GM18511 (cell line): ENCODE data around the gene SLAMF8.
A peak's percentile ranks its signal among the peaks of the same experiment; 100 is the strongest.

Experiments used
- ATAC-seq: cut with Tn5 transposase; IDR thresholded peaks from one replicate; pipeline ENCODE4 v1.9.1; 2021; ENCODE audit warnings: mild to moderate bottlenecking, moderate library complexity; ENCODE audit not compliant: unreplicated experiment

SLAMF8 gene

DNA sequence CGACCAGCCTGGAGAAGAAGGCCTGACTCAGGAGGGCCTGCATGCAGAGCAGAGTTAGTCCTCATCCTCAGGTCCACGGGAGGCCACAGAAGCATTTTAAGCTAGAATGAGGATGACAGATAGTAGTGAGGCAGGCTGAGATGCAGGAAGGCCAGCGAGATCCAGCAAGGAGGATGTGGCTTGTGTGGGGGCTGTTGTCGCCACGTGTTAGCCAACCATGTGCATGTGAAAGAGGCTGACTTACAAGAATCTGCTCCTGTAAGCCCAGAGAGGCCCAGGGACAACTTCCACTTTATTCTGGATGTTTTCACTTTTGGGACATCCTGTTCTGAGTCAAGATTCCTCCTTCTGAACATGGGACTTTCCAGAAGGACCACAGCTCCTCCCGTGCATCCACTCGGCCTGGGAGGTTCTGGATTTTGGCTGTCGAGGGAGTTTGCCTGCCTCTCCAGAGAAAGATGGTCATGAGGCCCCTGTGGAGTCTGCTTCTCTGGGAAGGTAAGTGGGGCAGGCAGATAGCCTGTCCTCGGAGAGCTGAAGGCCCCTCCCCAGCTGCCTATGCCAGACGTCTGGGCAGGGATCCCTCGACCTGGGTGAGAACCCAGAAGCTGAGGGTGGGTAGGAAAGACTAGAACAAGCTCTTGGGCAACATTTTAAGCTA lies at the start of gene SLAMF8:
Gene SLAMF8, plus strand, starts transcription at position 433 of the 661 bp plus-strand sequence. Its CDS starts 26 bp downstream, at position 459.
- peak; percentile 54 for ATAC-seq

GRCh38 chr1:159778266-159778665 lies 48.4 kb upstream of the SLAMF8 start:
- no peak for ATAC-seq

- no peak for ATAC-seq
Measured at GRCh38 chr1:159779403-159779851, 47.2 kb upstream of the SLAMF8 start.

DNA sequence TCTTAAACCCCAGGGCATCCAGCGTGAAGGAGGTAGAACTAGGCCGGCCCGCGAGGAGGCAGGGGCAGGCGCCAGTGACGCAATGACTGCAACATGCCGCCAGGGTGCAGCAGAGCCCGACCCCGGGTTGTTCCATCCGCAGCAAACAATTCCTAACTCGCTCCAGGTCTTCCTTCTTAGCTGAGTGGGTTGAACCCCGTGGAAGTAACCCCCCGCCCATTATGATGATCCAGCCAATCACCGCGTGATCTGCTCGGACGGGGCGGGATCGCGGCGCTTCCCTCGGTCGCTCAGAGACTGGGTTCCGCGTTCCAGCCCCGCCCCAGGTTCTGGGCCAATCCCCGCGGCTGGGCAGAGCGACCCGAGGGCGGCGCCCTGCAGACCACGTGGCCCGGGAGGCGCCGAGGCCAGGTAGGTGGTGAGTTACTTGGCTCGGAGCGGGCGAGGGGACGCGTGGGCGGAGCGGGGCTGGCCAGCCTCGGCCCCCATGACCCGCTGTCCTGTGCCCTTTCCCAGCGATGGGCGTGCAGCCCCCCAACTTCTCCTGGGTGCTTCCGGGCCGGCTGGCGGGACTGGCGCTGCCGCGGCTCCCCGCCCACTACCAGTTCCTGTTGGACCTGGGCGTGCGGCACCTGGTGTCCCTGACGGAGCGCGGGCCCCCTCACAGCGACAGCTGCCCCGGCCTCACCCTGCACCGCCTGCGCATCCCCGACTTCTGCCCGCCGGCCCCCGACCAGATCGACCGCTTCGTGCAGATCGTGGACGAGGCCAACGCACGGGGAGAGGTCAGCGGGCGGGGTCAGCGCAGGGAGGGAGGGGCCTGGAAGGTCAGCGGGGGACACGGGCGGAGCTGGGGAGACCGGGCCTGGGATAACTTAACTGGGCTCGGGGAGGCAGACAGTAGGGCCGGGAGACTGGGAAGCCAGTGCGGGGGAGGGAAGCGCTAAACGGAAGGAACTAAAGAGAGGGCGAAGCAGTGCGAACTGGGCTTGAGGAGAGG lies 45.8 kb upstream of the SLAMF8 start, which contains the start of gene DUSP23:
Gene DUSP23, plus strand, starts transcription at position 380 of the 1,000 bp plus-strand sequence. Its CDS starts 139 bp downstream, at position 519.
- peak; percentile 99 for ATAC-seq

- ATAC-seq, result no peak
Measured at GRCh38 chr1:159781992-159782391, 44.7 kb upstream of the SLAMF8 start.

DNA sequence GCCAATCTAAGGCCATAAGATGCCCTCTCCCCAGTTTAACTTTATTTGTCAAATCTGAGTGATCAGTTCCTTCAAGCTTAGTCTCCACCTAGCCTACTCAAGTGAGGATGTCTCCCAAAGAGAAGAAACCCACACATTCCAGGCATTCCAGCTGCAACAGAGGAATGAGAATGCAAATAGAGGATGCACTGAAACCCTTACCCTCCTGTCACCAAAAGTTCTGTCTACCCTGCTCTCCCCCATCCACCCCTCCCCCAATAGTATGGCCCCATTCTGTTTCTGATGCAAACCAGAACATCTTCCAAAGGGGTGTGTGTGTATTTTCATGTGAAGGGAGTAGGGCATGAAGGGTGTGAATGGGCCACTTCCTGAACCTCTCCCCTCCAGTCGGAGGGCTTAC lies 42.9 kb upstream of the SLAMF8 start:
- ATAC-seq, result no peak

DNA sequence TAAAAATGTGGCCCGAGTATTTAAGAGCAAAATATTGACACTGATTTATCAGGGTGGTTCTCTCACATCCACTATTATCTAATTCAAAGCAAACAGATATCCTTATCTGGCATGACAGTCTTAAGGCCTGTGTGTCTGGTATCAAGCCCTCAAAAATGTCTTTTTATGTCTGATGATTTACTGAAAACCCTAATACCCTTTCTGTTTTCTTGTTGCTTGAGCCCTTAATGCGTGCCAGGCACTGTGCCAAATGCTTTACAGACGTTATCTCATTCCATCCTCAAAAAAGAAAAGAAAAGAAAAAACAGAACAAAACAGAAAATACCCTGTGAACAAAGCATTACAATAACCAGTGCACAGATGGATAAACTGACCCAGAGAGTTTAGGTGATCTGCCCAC lies 40.2 kb upstream of the SLAMF8 start:
- no peak for ATAC-seq

DNA sequence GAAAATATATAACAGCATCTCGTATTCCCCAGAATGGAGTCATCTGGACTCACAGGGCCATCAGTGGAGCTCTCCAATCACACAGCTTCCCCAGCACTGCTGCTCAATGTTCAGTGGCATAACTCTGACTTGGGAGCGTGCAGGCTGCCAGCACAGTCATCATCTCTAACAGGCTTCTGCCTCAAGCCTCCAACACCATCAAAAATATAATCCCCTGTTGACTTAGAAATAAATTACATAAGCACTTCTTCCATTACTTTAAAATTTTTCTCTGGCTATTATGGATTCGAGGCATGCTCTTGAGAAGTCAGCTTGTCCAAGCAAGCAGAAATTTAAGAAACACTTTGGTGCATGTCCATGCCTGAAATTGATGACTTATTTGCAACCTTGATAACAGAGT lies 39.7 kb upstream of the SLAMF8 start:
- ATAC-seq, result no peak

DNA sequence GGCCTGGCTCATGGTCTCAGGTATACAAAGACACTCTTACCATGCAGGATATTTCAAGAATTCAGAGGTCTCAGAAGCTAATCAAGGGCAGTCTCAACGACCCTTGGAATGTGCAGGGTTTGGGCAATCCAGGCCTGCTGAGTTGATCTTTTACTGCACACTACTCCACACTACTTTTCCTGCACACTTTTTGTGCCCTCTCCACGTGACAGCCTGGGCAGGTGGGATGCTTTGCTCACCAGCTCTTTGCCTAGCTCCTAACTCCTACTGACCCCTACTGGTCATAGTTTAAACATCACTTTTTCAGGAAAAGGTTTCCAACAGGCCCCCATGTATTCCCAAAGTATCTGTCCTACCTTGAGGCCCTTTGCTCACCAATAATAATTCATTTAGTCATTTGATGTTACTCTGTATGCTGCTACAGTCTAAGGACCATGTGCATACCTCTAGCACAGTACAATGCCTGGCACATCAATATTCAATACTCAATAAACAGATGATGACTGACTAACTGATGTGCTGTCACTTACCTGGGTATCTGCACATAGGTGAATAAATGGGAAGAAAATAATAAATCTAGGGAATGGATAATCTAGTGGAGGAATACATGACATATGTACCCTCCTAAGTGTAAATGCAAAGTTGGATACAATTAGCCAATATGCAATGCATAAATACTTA lies 36.3 kb upstream of the SLAMF8 start:
- ATAC-seq, result no peak

- ATAC-seq, result no peak
Measured at GRCh38 chr1:159791031-159791430, 35.6 kb upstream of the SLAMF8 start.

GRCh38 chr1:159791461-159791860 lies 35.2 kb upstream of the SLAMF8 start:
- ATAC-seq, result no peak

- no peak for ATAC-seq
Measured at GRCh38 chr1:159795534-159795933, 31.1 kb upstream of the SLAMF8 start.

DNA sequence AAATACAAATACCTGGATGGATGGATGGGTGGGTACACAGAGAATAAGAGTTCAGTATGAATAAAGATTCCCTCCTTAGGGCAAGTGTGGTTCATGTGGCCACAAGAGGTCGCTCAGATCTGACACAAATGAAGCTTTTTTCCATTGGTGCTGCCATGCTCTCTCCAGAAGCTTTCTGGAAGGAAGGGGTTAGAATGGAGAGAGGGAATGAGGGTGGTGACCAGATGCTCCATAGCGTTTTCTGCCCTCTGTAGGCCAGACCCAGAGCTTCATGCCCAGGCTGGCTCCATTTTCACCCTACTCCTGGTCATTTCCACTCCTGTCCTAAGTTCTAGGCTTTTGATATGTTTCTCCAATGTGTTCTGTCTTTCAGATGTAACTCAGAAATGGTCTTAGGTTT lies 27.8 kb upstream of the SLAMF8 start:
- ATAC-seq, result no peak

- no peak for ATAC-seq
Measured at GRCh38 chr1:159799446-159799985, 27.2 kb upstream of the SLAMF8 start.

DNA sequence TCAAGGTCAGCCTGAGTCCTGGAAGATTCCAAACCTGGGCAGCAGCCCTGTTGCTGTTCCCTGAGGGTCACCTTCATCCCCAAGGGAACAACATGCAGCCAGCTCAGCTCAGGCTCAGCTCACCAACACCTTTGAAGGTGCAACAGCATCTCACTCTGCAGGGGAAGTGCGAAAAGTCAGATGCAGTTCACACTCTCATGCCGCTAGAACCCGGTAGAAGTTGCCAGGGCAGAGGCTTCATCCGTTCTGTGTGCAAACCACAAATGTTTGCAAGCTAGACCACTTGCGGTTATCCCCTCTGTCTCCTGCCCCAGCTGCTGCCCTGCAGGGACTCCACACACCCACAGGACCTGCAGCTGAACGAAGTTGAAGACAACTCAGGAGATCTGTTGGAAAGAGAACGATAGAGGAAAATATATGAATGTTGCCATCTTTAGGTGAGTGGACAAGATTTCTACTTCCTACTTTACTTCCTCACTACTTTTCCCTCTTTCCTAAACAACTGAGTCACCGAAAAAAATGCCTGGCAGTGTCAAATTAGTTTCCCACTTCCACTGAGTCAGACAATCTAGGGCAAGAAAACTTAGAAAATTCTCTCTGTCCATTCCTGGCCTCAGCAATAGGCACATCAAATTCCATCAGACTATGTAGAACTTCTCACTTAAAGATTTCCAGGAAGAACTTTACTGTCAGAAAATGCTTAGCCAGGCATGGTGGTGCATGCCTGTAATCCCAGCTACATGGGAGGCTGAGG lies 26.3 kb upstream of the SLAMF8 start:
- peak; percentile 84 for ATAC-seq

DNA sequence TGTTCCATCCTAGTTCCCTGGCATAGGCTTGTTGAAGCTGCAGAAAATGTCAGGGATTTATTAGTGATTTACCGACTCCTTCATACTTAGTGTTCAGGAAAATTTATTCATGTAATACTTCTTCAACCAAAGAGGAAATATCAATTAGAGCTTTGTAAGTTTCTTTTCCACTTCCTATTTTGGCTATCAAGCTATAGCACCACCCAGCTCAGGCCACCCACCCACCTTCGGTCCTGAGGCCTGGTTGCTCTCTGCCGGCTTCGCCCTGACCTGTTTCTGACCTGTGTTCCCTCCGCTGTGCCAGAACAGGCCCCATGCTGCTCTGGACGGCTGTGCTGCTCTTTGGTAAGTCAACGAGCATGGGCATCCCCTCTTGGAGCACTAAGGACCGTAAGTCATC lies 24.6 kb upstream of the SLAMF8 start, which contains the start of gene FCRL6:
Gene FCRL6, plus strand, starts transcription at position 250 of the 400 bp plus-strand sequence. Its CDS starts 65 bp downstream, at position 315.
- no peak for ATAC-seq

DNA sequence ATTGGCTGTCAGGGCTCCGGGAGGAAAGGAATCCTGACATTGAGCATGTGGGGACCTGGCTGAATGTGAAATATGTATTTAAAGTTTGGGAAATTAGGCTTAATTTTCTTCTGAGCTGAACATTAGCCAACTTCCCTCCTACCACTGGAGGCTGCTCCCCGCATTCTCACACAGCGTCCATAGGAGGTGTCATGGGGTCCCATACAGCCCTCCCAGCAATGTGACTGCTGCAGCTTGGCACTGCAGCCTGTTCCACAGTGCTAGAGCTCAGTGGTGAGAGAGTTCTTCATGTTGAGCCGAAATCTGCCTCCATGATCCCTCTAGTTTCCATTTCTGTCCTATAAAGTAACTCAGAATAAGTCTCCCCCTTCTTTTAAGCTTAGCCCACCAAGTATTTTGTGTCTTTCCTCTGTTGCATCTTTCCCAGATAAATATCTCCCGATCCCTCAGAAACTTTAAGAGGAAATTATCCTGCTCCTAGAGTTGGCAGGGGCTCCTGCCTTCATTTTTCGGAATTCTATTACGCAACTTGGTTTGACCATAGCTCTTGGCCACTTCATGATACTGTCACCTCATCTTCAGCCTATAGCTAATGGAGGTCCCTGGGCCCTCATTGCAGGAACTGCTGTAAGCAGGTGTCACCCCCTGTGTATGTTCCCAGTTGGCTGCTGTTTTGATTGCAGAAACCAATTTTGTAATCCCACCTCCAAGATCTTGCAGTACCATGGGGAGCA lies 22.6 kb upstream of the SLAMF8 start:
- ATAC-seq, result no peak

DNA sequence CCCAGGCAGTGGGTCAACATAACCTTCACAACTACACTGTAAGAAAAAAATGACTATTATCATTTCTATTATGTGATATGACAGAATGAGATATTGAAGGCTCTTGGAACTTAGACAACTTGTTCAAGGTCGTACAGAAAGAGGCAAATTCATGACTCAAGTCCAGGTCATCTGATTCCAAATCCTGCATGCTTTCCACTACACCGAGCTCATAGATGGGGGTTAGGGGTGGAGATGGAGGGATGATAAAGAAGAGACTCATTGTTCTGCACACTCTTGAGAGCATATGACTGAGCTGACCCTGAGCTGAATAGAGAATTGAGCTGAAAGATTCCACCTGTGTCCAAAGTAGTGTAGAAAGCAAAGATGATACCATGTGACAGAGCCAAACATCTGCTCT lies 21.7 kb upstream of the SLAMF8 start:
- ATAC-seq, result no peak

DNA sequence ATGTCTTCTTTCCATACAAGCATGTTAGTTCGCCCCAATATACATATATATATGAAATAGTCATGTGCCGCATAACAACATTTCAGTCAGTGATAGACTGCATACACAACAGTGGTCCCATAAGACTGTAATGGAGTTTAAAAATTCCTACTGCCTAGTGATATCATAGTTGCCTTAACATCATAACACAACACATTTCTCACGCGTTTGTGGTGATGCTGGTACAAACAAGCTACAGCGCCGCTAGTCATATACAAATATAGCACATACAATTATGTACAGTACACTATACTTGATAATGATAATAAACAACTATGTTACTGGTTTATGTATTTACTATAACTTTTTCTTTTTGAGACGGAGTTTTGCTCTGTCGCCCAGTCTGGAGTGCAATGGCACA lies 10.7 kb upstream of the SLAMF8 start:
- no peak for ATAC-seq
